Activated effector memory CD4-positive, alpha-beta T cell treated with anti-CD3 and anti-CD28 coated beads, Interleukin-2, amount 50 U/mL, for 16 hours (primary cell): Measurements from ENCODE around the gene MAST1.
"Not testable (repeated sequence)": the region's sequence is repeated elsewhere in the genome, so short reads cannot be mapped to it uniquely, and the experiment has no call there.

Experiments used
- DNase-seq: peaks from one replicate; pipeline ENCODE4 v3.0.0-alpha.2; 2020

The MAST1 gene

DNA sequence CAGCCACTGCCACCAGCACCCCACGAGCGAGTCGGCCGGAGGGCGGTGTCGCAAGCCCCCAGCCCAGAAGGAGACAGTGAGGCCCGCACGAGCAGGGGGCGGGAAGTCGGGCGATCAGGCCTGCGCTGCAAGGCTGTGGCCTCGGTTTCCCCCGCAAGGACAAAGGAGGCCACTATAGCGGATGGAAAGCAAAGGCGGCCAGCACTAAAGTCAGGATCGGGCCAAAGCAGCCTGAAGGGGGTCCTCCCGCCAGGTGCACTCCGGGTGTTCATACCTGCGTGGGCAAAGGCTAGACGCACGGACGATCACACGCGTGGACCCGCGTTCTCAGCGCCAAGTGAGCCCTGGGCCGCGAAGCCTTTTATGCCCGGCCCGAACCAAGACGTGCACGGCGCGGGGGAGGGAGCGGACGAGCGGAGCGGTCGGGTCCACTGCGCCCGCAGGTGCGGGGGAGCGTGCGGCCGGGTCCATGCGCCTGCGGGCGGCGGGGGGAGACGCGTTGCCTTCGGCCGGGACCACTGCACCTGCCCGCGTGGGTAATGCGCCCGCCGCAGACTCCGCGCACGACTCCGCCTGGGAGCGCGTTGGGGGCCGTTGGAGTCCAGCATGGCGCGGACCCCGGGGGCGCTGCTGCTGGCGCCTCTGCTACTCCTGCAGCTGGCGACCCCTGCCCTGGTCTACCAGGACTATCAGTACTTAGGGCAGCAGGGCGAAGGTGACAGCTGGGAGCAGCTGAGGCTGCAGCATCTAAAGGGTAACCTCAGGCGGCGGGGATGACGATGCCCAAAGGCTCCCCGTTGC, 36.6 kb upstream of the MAST1 start, which contains the start of the genes PRDX2 and THSD8:
TSS of gene PRDX2 (minus strand) at position 335 of the 801 bp plus-strand sequence. CDS start 539 bp downstream, outside the sequence.
TSS of gene THSD8 (plus strand) at position 604 of the 801 bp plus-strand sequence. CDS start at position 607, 3 bp downstream.
- peak; percentile 90 for DNase-seq

DNA sequence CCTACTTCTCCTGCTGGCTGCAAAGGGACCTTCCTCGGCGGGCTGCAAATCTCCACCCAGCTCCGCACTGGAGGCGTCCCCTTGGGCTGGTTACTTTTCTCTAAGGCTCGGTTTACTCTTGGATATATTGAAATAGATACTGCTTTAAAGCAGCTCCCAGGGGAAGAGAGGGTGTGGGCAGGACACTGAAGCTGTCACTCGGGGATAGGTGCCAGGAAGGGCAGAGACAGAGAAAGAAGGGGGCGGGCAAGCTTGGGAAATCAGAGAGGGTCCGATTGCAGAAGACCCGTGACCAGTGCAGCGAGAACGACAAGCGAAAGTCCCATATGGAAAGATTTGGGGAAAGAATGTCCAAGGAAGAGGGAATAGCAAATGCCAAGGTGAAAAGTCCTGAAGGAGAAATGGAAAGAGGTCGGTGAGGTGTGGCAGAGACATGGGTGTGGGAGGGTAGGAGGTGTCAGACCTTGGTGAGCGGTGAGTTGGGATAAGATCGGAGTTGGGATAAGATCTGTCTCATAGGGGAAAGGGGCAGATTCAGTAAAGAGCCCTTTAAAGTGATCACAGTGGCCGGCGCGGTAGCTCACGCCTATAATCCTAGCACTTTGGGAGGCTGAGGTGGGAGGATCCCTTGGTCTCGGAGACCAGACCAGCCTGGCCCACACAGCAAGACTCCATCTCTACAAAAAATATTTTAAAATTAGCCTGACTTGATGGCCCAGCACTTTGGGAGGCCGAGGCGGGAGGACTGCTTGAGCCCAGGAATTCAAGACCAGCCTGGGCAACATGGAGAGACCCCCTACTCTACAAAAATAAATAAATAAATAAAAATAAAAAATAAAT, 35.8 kb upstream of the MAST1 start:
- DNase-seq = no peak

DNA sequence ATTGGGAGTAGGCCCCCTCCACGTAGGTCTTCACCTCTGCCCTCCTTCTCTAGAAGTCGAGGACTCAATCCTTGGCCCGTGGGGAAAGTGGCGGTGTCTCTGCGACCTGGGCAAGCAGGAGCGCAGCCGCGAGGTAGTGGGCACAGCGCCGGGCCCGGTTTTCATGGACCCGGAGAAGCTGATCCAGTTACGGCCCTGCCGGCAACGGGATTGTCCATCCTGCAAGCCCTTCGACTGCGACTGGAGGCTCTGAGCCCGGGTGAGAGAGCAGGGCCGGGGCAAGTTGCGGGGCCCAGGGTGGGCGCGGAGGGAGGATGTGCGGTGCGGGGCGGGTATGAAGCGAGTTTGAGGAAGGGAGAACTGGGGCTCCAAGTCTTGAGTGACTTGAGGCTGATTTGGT, 34.3 kb upstream of the MAST1 start:
- DNase-seq = no peak

DNA sequence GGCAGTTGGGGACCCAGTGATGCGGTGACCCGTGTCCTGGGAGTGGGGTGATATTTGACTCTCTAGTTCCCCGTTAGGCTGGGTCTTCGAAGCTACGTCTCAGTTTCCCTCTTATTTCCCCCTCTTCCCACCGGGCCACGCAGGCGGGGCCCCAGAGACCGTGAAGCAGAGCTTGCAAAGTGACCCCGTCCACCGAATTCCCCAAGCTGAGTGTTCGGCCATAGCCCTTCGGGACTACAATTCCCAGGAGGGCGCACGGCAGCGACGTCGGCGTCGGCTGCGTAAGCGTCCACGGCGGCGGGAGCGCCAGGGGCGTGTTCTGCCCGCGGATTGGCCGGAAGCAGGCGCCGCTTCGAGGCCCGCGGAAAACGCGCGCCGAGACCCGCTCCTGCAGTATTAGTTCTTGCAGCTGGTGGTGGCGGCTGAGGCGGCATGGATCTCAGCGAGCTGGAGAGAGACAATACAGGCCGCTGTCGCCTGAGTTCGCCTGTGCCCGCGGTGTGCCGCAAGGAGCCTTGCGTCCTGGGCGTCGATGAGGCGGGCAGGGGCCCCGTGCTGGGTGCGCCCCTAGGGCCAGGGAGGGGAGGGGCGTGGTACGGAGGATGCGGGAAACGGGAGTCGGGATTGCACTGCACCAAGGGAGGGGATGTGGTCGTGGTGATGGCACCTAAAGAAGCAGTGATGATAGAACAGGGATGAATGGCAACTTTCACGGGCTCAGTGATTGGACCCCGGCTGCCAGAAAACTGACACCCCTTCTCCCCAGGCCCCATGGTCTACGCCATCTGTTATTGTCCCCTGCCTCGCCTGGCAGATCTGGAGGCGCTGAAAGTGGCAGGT, 31.9 kb upstream of the MAST1 start, which contains the start of gene RNASEH2A:
TSS of gene RNASEH2A (plus strand) at position 343 of the 840 bp plus-strand sequence. CDS start at position 433, 90 bp downstream.
- peak; percentile 95 for DNase-seq

DNA sequence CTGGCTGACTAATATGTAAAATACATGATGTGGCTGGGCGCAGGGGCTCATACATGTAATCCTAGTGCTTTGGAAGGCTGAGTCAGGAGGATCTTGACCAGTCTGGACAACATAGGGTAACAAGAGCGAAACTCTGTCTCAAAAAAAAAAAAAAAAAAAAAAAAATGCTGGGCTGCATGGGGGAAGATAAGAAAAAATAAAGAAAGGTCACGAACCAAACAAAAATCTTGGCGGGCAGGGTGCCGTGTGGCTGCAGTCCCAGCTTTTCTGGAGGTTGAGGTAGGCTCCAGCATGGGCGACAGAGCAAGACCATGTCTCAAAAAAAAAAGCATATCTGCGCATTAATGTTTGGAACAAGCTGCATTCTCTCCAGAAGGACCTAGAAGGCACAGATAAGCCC, 23.2 kb upstream of the MAST1 start:
- DNase-seq = no peak

DNA sequence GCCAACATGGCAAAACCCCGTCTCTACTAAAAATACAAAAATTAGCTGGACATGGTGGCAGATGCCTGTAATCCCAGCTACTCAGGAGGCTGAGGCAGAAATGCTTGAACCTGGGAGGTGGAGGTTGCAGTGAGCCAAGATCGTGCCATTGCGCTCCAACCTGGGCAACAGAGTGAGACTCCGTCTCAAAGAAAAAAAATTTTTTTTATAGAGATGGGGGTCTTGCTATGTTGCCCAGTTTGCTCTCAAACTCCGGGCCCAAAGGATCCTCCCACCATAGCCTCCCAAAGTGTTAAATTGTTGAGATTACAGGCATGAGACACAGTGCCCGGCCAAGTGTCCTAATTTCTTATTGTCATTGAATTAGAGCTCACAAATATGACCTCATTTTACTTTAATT, 21.1 kb upstream of the MAST1 start:
- not testable (repeated sequence) for DNase-seq

DNA sequence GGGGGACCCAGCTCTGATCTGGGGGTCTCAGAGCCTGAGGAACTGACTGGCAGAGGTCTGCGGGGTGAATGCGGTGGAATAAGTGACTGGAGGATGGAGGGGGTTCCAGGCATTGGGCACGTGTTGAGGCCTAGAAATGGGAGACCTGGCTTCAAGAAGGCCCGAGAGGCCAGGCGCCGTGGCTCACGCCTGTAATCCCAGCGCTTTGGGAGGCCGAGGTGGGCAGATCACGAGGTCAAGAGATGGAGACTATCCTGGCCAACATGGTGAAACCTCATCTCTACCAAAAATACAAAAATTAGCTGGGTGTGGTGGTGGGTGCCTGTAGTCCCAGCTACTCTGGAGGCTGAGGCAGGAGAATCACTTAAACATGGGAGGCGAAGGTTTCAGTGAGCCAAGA, 20.5 kb upstream of the MAST1 start:
- DNase-seq = not testable (repeated sequence)

DNA sequence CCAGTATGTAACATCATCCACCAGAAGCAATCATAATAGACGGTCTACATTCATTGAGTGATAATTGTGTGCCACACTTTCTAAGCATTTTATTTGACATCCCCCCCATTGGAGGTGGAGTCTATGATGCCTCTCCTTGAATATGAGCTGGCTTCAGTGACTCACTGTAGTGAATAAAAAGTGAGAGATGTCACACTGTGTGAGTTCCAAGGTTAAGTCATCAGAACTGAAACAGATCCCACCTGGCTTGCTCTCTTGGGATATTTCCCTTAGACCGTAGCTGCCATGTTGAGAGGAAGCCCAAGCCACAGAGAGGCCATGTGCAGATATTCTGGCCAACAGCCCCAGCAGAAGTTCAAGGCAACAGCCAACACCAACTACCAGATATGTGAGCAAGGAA, 16.6 kb upstream of the MAST1 start:
- no peak for DNase-seq

DNA sequence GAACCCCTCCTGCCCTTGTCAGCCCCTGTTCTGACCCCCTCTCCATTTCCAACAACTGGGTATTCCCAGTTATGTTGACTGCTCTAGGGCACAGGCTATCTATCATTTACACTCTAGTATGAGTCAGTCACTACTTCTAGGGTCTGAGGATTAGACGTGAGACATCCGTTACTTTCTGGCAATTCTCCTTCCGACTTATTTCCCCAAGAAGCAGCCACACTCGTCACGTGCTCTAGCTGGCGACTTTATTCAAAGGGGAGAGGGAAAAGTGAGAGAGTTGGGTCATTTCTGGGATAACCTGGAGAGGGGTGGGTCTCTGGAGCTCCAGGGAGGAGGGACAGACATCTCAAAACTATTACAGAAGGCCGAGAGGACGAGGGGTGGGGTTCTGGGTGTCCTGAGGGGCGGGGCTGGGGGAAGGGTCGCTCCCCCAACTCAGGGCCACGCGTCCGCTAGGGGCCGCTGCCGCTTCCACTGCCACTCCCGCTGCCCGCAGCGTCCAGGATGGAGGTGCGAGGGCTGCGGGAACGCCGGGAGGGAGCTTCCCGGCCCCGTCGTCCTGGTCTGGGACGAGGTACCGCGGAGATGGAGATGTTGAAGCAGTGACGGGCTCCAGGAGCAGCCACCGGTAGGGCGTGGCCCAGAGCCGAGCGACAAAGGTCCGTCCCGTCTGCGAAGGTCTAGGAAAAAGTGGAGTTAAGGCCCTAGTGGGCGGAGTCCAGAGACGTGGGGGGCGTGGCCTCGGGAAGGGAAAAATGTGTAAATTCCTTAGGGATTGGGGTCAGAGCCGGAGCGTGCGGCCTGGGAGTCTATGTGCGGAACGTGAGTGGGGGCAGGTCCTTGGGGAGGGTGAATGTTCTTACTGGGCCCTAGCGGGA, 12.8 kb upstream of the MAST1 start:
- DNase-seq = peak; percentile 72

DNA sequence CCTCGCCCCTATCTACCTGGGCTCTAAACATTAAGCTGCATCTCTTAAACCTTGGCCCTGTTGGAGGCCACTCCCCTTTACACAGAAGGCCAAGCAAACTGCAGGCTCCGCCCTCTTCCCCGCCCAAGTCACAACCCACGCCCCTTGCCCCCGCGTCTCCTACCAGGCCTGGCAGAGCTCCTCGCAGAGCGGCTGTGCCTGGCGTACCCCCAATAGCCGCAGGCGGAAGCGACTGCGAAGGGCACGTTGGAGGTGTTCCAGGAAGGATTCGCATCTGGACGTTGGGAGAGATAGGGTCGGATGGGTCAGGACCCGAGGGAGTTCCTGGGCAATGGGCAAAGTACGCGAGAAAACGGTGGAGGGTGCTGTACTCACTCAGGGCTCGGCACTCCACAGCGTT, 9.8 kb upstream of the MAST1 start:
- DNase-seq = peak; percentile 67

DNA sequence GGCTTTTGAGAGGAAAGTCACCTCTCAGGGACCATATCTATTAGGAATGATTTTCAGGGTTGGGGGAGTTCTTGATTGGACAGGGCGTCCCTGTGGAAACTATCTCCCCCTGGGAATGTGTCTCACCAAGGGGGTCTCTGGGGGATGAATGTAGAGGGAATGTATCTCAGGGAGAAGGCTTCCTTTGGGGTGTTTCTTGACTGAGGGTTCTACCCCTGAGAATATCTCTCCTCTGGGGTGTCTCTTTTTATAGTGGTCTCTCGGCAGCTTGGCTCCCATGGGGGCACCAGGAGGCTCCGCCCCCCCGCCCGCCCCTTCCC, 4.9 kb upstream of the MAST1 start:
- no peak for DNase-seq

DNA sequence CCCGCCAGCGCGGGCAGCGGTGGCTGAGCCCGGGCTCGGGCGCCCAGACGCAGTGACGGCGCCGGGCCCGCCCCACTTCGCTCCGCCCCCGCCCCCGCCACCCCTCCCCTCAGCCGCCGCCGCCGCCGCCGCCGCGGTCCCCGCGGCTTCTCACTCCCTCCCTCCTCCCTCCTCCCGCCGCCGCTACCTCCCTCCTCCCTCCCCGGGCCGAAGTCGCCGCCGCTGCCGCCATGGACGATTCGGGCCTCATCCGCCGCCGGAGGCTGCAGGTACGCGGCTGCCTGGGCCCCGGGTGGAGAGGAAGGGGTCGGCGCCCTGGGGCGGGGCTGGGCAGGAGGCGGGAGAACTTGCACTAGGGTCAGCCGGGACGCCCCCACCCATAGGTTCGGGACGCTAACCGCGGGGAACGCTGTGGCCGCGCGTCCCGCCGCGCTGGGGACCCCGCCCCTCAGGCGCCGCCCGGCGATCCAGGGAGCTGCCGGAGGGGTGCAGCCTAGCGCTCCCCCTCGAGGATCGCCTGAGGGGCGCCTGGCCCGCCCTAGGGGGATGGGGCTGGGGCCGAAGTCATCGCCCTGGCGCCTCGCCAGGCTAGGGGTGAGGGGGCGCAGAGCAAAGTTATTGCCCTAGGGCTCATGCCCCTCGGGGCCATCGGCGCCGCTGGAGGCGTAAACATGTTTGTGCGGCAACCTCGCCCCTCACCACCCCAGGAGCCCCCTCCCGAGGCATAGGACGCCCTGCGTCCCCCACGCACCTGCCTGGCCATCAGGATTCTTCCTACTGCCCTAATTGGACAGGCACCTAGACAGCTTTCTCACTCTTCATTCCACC, 4.4 kb upstream of the MAST1 start:
- DNase-seq = peak; percentile 78

DNA sequence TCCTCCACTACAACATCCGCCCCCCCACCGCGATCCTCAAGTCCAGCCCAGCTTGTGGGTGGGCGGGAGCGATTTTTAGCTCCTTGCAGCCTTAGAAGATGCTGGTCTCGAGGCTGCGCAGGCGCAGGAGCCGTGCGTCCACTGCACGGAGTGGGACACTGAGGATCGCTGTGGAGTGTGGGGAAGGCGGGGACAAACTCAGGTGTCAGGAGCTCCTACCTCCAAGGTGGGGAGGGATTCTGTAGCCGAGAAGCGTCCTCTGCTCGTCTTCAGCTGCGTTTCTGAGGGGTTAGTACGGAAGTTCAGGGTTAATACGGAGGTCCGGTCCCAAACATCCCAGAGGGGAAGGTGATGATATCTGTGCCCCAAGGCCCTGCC, 3.8 kb upstream of the MAST1 start, which contains the start of gene RTBDN:
TSS of gene RTBDN (minus strand) at position 14 of the 378 bp plus-strand sequence. CDS start 4,600 bp downstream, outside the sequence.
- no peak for DNase-seq

DNA sequence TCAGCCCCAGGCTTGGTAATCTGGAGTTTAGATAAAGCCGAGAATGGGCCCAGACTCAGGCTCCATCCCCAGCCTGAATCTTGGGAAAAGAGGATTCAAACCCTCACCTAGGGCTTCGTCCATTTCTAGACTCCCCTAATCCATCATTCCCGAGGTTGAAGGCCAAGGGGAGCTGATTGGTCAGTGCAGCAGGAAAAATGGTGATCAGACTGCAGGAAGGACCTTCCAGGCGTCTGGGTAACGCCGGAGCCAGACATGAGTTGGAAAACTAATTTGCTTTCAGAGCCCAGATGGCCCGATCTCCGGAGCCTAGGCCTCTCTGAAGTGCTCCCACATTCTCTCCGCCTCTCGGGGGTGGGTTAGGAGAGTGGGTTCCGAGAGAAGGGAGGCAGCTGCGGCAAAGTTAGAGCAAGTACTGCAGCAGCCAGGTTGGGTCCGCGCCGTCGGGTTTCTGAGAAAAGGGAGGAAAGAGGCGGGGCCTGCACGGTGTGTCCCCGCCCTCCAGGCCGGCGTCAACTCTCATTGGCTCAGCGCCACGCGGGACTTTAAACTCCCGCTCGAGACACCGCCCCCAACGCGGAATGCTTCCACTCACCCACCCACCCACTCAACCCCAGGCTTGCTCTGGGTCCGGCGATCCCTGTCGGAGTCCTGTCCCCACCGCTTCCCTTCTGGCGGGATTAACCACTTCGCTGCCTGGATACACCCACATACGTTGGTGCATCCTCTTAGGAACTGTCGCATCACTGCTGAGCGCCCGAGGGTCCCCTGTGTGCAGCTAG, 3.1 kb upstream of the MAST1 start:
- DNase-seq = peak; percentile 70

DNA sequence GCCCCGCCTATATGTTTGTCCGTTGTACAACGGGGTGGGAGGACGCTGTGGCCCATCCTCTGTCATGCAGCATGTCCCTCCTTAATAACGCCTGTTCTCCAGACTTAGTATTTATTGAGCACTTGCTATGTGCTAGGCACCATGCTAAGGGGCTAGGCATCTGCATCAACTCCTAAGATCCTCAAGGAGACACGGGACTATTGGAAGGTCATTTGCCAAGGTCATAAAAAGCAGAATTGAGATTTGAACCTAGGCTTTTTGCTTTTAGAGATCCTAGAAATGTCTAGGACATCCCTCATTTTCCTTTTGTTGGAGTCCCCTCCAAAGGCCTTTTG, 1.8 kb upstream of the MAST1 start:
- no peak for DNase-seq

DNA sequence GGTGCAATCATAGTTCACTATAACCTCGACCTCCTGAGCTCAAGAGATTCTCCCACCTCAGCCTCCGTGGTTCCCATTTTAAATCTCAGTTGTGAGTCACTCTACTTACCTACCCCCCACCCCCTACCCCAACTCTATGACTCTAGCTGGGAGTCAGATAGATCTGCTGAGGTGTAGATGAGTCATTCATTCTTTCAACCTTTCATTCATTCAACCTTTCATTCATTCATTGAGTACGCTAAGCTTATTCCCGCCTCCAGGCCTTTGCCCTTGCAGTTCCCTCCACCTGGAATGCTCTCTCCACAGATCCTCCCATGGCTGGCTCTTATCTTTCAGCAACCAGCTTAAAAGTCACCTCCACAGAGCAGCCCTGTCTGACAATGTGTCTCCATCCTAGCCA, 1.1 kb upstream of the MAST1 start:
- DNase-seq = no peak

DNA sequence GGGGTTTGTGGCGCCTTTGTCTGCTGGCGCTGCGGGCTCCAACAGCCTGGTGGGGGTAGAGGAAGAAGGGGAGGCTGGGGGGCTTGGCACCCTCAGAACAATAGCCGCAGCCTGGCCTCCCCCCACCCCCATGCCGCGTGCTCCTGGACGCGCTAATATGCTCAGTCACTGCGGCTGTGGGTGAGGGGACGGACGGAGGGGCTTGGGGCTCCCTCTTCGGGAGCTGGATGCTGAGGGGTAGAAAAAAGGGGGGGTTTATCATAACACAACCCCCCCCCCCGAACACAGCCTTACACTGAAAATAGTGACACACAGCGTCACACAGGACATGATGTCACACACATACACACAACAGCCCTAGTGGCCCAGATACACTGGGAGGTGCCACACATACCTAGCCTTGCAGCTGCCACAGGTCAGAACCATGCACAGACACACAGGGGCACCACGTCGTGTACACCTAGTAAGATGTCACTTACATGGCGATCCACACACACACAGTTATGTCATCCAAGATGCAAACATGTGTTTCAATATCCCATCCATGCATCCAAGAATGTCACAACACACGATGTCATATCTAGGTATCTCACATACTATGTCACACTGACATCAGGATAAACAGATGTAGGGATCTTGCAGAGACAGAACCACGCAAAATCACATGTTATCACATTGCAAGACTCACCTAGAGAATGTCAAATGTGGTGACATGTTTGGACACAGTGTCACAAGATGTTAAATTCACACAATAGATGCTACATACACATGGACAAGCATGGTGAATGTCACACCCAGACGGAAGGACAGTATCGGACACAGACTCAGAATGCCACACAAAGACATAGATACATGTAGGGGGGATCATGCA, 806 bp downstream of the MAST1 start:
- DNase-seq = peak; percentile 64

DNA sequence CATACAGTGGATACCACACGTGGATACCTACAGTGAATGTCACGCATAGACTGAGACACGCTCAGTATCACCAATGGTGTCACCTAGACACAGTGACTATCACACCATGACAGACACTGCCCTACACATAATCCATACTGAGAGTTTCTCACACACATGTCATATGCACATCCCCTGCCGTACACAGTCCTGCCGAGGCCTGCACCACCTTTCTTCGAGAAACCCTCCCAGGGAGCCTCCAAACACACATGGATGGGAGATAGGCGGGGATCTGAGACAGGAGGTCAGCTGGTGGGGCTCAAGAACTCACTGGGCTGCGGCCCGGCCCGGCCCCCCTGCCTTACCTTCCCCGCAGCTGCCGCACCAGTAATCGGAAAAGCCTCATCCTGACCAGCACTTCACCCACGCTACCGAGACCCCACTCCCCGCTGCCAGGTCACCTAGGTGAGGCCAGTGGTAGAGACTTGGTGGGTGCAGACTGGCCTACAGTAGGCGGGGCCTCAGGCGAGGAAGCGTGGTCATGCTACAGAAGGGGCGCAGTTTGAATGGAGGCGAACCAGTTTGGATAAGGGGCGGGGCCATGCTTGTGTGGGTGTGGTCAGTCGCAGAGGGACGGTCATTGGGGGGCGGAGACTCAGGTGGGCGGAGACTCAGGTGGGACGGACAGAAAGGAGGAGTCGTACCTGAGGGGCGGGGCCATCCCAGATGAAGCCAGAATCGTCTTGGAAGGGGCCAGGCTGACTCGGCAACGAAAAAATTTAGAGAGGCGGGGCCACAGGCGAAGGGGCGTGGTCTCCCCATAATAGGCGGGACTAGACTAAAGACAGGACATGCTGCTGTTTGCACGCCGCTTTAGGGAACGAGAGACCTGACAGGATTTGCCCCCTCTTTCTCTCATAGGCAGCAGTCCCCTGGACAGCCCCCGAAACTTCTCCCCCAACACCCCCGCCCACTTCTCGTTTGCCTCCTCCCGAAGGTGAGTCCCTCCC, 2.1 kb downstream of the MAST1 start:
- DNase-seq = peak; percentile 71
